Measurements from ENCODE around the gene PRKD1.

PRKD1 gene

GRCh38 chr14:29908652-29909577 is 18.7 kb downstream of the PRKD1 start:
- no peak for TF ChIP-seq CTCF (IDR thresholded peaks at IDR 0.05; ENCODE audit: control extremely low read depth, extremely low read depth, low read depth, missing control alignments)
- CTCF ChIA-PET, result interaction anchor here (1.1 kb wide), 1 partner anchor 23 kb away, joined by 3 read pairs; no protein-coding TSS in a partner anchor
- POLR2A ChIA-PET, result no interaction called here
- no peak for DNase-seq (ENCODE audit: extremely low spot score)

GRCh38 chr14:29906256-29906870 is 21.3 kb downstream of the PRKD1 start:
- DNase-seq (ENCODE audit: extremely low spot score), result no peak
- no peak for TF ChIP-seq CTCF (IDR thresholded peaks at IDR 0.05; ENCODE audit: control extremely low read depth, extremely low read depth, low read depth, missing control alignments)
- CTCF ChIA-PET, result no interaction called here
- POLR2A ChIA-PET, result no interaction called here

GRCh38 chr14:29905543-29905942 is 22.1 kb downstream of the PRKD1 start:
- ChIA-PET POLR2A (no interaction called here), CTCF (no interaction called here)
- no peak for TF ChIP-seq CTCF (IDR thresholded peaks at IDR 0.05; ENCODE audit: control extremely low read depth, extremely low read depth, low read depth, missing control alignments)
- DNase-seq (ENCODE audit: extremely low spot score), result no peak

GRCh38 chr14:29900609-29901350 is 26.9 kb downstream of the PRKD1 start:
- no peak for TF ChIP-seq CTCF (IDR thresholded peaks at IDR 0.05; ENCODE audit: control extremely low read depth, extremely low read depth, low read depth, missing control alignments)
- DNase-seq (ENCODE audit: extremely low spot score), result no peak
- ChIA-PET POLR2A (no interaction called here), CTCF (no interaction called here)

GRCh38 chr14:29898470-29898869 is 29.2 kb downstream of the PRKD1 start:
- ChIA-PET CTCF (no interaction called here), POLR2A (no interaction called here)
- no peak for DNase-seq (ENCODE audit: extremely low spot score)
- no peak for TF ChIP-seq CTCF (IDR thresholded peaks at IDR 0.05; ENCODE audit: control extremely low read depth, extremely low read depth, low read depth, missing control alignments)

- TF ChIP-seq CTCF (IDR thresholded peaks at IDR 0.05; ENCODE audit: control extremely low read depth, extremely low read depth, low read depth, missing control alignments), result no peak
- ChIA-PET CTCF (no interaction called here), POLR2A (no interaction called here)
- no peak for DNase-seq (ENCODE audit: extremely low spot score)
Measured at GRCh38 chr14:29897181-29897580, 30.5 kb downstream of the PRKD1 start.
